Right lobe of liver (tissue), 6 donors: ENCODE measurements around the gene AGFG2. TPM values are rescaled to one million over a fixed set of nuclear protein-coding genes. Genes with fewer than 3 reads are reported as not detected.
A peak's percentile ranks its signal among the peaks of the same experiment; 100 is the strongest.

Experiments
- ATAC-seq, 4 donors: fragments of 200-7000 bp; cut with Tn5 transposase; one replicate each; pipeline ENCODE4 v1.9.1; 2020; ENCODE audit warnings: mild to moderate bottlenecking in 4 of 4, moderate library complexity in 4 of 4
- DNase-seq, 3 donors: peaks; one replicate each; pipeline ENCODE4 v3.0.0-alpha.2; 2020
- H3K27ac ChIP-seq, 3 donors: fragments of 200-600 bp; one replicate each; pipeline ENCODE4 v1.8.0; 2022
- H3K27me3 ChIP-seq, 2 donors: fragments of 200-600 bp; one replicate each; pipeline ENCODE4 v1.8.0; 2022
- H3K36me3 ChIP-seq, 4 donors: fragments of 200-600 bp; sonication (generic) in 1 of 4; one replicate each; pipeline versions ENCODE4 v1.5.1 to v1.8.0; 2017 to 2022; ENCODE audit warnings: control low read depth in 1 of 4
- H3K4me1 ChIP-seq, 4 donors: fragments of 200-600 bp; sonication (generic) in 1 of 4; one replicate each; pipeline versions ENCODE4 v1.5.1 to v1.8.0; 2017 to 2022; ENCODE audit warnings: control low read depth in 1 of 4
- H3K4me3 ChIP-seq, 3 donors: fragments of 200-600 bp; one replicate each; pipeline ENCODE4 v1.8.0; 2022
- H3K9me3 ChIP-seq, 4 donors: fragments of 200-600 bp; sonication (generic) in 1 of 4; one replicate each; pipeline versions ENCODE4 v1.5.1 to v1.8.0; 2017 to 2022; ENCODE audit warnings: control low read depth in 1 of 4
- CTCF ChIP-seq, 4 donors: fragments of 200-600 bp in 3 of 4; fragments of 450-650 bp in 1 of 4; IDR thresholded peaks; one replicate each; pipeline versions ENCODE4 v1.5.1 to v1.8.0; 2016 to 2022; ENCODE audit warnings: antibody characterized with exemption in 4 of 4, mild to moderate bottlenecking in 2 of 4
- POLR2A ChIP-seq: fragments of 450-650 bp; IDR thresholded peaks from one replicate; pipeline ENCODE4 v1.6.1; 2017; ENCODE audit warnings: antibody characterized with exemption, mild to moderate bottlenecking
- WGBS: methylation state at CpG from one replicate; pipeline ENCODE4 v1.1.6; 2018; ENCODE audit warnings: low coverage, low lambda C conversion rate; ENCODE audit not compliant: insufficient coverage; ENCODE audit errors: missing lambda C conversion rate; 5-methylcytosine and 5-hydroxymethylcytosine counted together
- intact Hi-C, 2 donors: fragments of 100-400 bp; cut with DNase I; formaldehyde crosslinking; loops; one replicate each; pipeline versions ENCODE4 v1.11.2 to v1.14.1; 2022
- small RNA-seq, 2 experiments: library from RNA; depleted of rRNA; stranded (forward); fragments of <200 nt; gene quantifications; one replicate each; pipeline ENCODE3, GENCODE V24; 2016
- total RNA-seq, 6 experiments: library from RNA; depleted of rRNA in 2 of 6; stranded (reverse); fragments of >200 nt in 2 of 6; fragmentation: NEBNext Ultra II Directional in 3 of 6; extraction: Animal tissue kit (Norgen Biotek cat#: 25700) in 3 of 6; gene quantifications; one replicate each; pipeline versions ENCODE4 v1.1.0 to v1.2.4, GENCODE V29; 2016 to 2023
- donor health status: DM: no; HTN: yes; CAD: no.
- donor health status: DM: no; HTN: no; CAD: no.
- donor health status: DM: no; HTN: no; CAD: no.
- donor health status: DM: no; HTN: yes; CAD: no.
- donor health status: DM: no; HTN: yes; CAD: no.

The AGFG2 gene
- total RNA-seq, 6 experiments from 2014 or later: 52.9 to 86.3 (median 69.8) TPM

GRCh38 chr7:100612730-100613390 lies 73.9 kb downstream of the AGFG2 start:
- intact Hi-C loops: no loop called here
- Histone ChIP-seq H3K4me1 (peaks cover 0 to 12% (median 0%) of the 10 kb centered on the region in 4 donors), H3K36me3 (no peaks in the 10 kb centered on the region), H3K27ac (peak overlapping the region in 2 of 3 donors; percentile 69 to 94), H3K4me3 (peak overlapping the region; percentile 68 to 73 (median 71)), H3K9me3 (no peaks in the 10 kb centered on the region), H3K27me3 (no peaks in the 10 kb centered on the region)
- DNase-seq (no peak), ATAC-seq (peak; percentile 1 to 10 (median 2))
- TF ChIP-seq CTCF (IDR thresholded peaks at IDR 0.05): peak in 1 of 4 donors; percentile 8
- no peak for TF ChIP-seq POLR2A
- WGBS: 7% methylated on average over 6 of the region's 29 CpGs

GRCh38 chr7:100613412-100614175 lies 74.6 kb downstream of the AGFG2 start:
- intact Hi-C loops: no loop called here
- Histone ChIP-seq H3K27me3 (no peaks in the 10 kb centered on the region), H3K4me3 (peak overlapping the region in 1 of 3 donors; percentile 68), H3K36me3 (no peaks in the 10 kb centered on the region), H3K9me3 (no peaks in the 10 kb centered on the region), H3K27ac (peak overlapping the region in 1 of 3 donors; percentile 94), H3K4me1 (peaks cover 0 to 12% (median 0%) of the 10 kb centered on the region in 4 donors)
- DNase-seq (no peak), ATAC-seq (no peak)
- no peak for TF ChIP-seq CTCF (IDR thresholded peaks at IDR 0.05)
- TF ChIP-seq POLR2A: no peak
- WGBS: 85% methylated on average over 8 of the region's 13 CpGs

- no peaks in the 10 kb centered on the region for H3K36me3 ChIP-seq
- H3K4me3 ChIP-seq: no peak overlapping the region
- H3K27me3 ChIP-seq: no peaks in the 10 kb centered on the region
- H3K9me3 ChIP-seq: no peaks in the 10 kb centered on the region
- TF ChIP-seq CTCF (IDR thresholded peaks at IDR 0.05): no peak
- TF ChIP-seq POLR2A: no peak
- DNase-seq (no peak), ATAC-seq (no peak)
- 85% methylated on average over 6 of the region's 6 CpGs for WGBS
- H3K4me1 ChIP-seq: peaks cover 0 to 12% (median 0%) of the 10 kb centered on the region in 4 donors
- intact Hi-C loops: no loop called here
- H3K27ac ChIP-seq: no peak overlapping the region
Observed at GRCh38 chr7:100614308-100614861, 75.4 kb downstream of the AGFG2 start.

Small RNAs within 50 kb of the gene (small RNA-seq; reads per million reads assigned to genes)
- gene RN7SL416P (0 reads per million in 2 experiments), gene SAP25 (0 reads per million in 2 experiments)

Other genes starting within 250 kb of the AGFG2 start
- not detected for gene SPDYE3, start 231.5 kb upstream of the AGFG2 start, total RNA-seq
- gene PILRB, start 181.1 kb upstream of the AGFG2 start, total RNA-seq: 10 to 100 TPM; 12.0 to 36.2 (median 22.7) TPM
- gene PILRA, start 165.7 kb upstream of the AGFG2 start, total RNA-seq: 1 to 10 TPM; 1.4 to 7.1 (median 4.0) TPM
- gene ZCWPW1, start 110.5 kb upstream of the AGFG2 start, total RNA-seq: 1 to 10 TPM in 5 of 6 experiments, under 1 TPM in 1; 0.86 to 5.7 (median 2.7) TPM
- gene MEPCE, start 109.4 kb upstream of the AGFG2 start, total RNA-seq: 10 to 100 TPM; 17.1 to 25.1 (median 20.7) TPM
- 10 to 100 TPM in 5 of 6 experiments, 1 to 10 TPM in 1; 9.8 to 26.8 (median 13.2) TPM for gene PPP1R35, start 102.7 kb upstream of the AGFG2 start, total RNA-seq
- gene SPACDR, start 74.9 kb upstream of the AGFG2 start, total RNA-seq: not detected
- 10 to 100 TPM; 12.5 to 20.5 (median 17.0) TPM for gene TSC22D4, start 60.0 kb upstream of the AGFG2 start, total RNA-seq
- gene NYAP1, start 55.3 kb upstream of the AGFG2 start, total RNA-seq: under 1 TPM; 0.06 to 0.74 (median 0.32) TPM
- 1 to 10 TPM in 3 of 6 experiments, under 1 TPM in 1, not detected in 2; 0.53 to 4.5 (median 2.2) TPM for gene SAP25, start 34.7 kb downstream of the AGFG2 start, total RNA-seq
- gene LRCH4, start 46.9 kb downstream of the AGFG2 start, total RNA-seq: 10 to 100 TPM; 19.5 to 39.1 (median 24.7) TPM
- 1 to 10 TPM in 1 of 6 experiments, under 1 TPM in 5; 0.25 to 1.0 (median 0.45) TPM for gene FBXO24, start 47.1 kb downstream of the AGFG2 start, total RNA-seq
- 10 to 100 TPM; 10.9 to 48.5 (median 23.6) TPM for gene PCOLCE, start 63.2 kb downstream of the AGFG2 start, total RNA-seq
- gene MOSPD3, start 73.3 kb downstream of the AGFG2 start, total RNA-seq: 10 to 100 TPM in 5 of 6 experiments, 1 to 10 TPM in 1; 8.6 to 19.3 (median 13.9) TPM
- 100 to 1,000 TPM; 413 to 669 (median 501) TPM for gene TFR2, start 102.3 kb downstream of the AGFG2 start, total RNA-seq
- not detected for gene ACTL6B, start 117.2 kb downstream of the AGFG2 start, total RNA-seq
- 100 to 1,000 TPM in 3 of 6 experiments, 10 to 100 TPM in 3; 75.6 to 133 (median 106) TPM for gene GNB2, start 134.5 kb downstream of the AGFG2 start, total RNA-seq
- gene GIGYF1, start 155.0 kb downstream of the AGFG2 start, total RNA-seq: 10 to 100 TPM in 4 of 6 experiments, 1 to 10 TPM in 2; 6.6 to 25.1 (median 15.5) TPM
- 10 to 100 TPM; 13.0 to 52.2 (median 29.2) TPM for gene POP7, start 166.9 kb downstream of the AGFG2 start, total RNA-seq
- gene EPO, start 181.3 kb downstream of the AGFG2 start, total RNA-seq: 10 to 100 TPM in 3 of 6 experiments, 1 to 10 TPM in 1, under 1 TPM in 2; 0.20 to 84.5 (median 12.7) TPM
- under 1 TPM in 2 of 6 experiments, not detected in 4; 0.02 to 0.31 TPM for gene ZAN, start 194.4 kb downstream of the AGFG2 start, total RNA-seq